IMR-90 (cell line): ENCODE results near the gene ARHGAP24.

ENCODE experiments used
- MAFK ChIP-seq: IDR thresholded peaks from 2 replicates; pipeline ENCODE4 v1.6.1; 2012; ENCODE audit warnings: low read depth, low read length, improper control_type of control experiment
- POLR2A ChIP-seq: IDR thresholded peaks from 2 replicates; pipeline ENCODE4 v1.6.1; 2012; ENCODE audit warnings: mild to moderate bottlenecking, low read depth, low read length
- RAD21 ChIP-seq: IDR thresholded peaks from 2 replicates; pipeline ENCODE4 v1.6.1; 2012; ENCODE audit warnings: low read length, improper control_type of control experiment
- SMC3 ChIP-seq: fragments of 150-350 bp; IDR thresholded peaks from 2 replicates; pipeline ENCODE4 v1.6.1; 2016; ENCODE audit warnings: low read depth, mild to moderate bottlenecking, antibody characterized with exemption, low read length, moderate library complexity
- TF ChIP-seq, protein P1 (sequence below): conservative IDR thresholded peaks from 2 replicates; pipeline ENCODE4 v1.5.1; 2012; ENCODE audit warnings: mild to moderate bottlenecking, low read depth, low read length, improper control_type of control experiment
- TF ChIP-seq, protein P2 (sequence below): fragments of 150-350 bp; IDR thresholded peaks from 2 replicates; pipeline ENCODE4 v1.6.1; 2017; ENCODE audit warnings: mild to moderate bottlenecking, antibody characterized with exemption, low read length, low read depth

DNA sequence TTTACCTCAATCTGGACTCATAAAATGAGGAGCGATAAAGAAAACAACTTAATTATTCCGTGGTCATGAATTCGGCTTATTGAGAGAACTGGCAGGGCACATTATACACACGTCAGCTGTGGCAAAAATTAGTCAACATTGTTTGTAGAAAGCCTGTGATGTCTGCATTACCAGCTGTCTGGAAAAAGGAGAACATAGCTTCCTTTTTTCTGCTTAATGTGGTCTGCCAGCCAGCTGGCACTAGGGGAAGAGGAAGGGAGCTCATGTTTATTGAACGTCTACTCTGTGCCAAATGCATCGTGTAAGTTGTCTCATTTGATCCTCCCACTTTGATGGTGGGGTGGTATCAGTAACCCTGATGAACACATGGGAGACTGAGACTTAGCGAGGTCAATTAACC lies 367.6 kb downstream of the ARHGAP24 start:
- TF ChIP-seq, protein P1, sequence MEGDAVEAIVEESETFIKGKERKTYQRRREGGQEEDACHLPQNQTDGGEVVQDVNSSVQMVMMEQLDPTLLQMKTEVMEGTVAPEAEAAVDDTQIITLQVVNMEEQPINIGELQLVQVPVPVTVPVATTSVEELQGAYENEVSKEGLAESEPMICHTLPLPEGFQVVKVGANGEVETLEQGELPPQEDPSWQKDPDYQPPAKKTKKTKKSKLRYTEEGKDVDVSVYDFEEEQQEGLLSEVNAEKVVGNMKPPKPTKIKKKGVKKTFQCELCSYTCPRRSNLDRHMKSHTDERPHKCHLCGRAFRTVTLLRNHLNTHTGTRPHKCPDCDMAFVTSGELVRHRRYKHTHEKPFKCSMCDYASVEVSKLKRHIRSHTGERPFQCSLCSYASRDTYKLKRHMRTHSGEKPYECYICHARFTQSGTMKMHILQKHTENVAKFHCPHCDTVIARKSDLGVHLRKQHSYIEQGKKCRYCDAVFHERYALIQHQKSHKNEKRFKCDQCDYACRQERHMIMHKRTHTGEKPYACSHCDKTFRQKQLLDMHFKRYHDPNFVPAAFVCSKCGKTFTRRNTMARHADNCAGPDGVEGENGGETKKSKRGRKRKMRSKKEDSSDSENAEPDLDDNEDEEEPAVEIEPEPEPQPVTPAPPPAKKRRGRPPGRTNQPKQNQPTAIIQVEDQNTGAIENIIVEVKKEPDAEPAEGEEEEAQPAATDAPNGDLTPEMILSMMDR: no peak
- TF ChIP-seq, protein P2, sequence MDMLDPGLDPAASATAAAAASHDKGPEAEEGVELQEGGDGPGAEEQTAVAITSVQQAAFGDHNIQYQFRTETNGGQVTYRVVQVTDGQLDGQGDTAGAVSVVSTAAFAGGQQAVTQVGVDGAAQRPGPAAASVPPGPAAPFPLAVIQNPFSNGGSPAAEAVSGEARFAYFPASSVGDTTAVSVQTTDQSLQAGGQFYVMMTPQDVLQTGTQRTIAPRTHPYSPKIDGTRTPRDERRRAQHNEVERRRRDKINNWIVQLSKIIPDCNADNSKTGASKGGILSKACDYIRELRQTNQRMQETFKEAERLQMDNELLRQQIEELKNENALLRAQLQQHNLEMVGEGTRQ: no peak
- TF ChIP-seq POLR2A: no peak
- no peak for TF ChIP-seq MAFK
- TF ChIP-seq RAD21: no peak
- no peak for TF ChIP-seq SMC3
